ENCODE measurements around the gene NUP93. TPM values are rescaled to one million over a fixed set of nuclear protein-coding genes. Genes with fewer than 3 reads are reported as not detected.

NUP93 gene
- polyA plus RNA-seq, 1 donor (not counting 4 experiments of a cell fraction or from before 2014, with no cell fraction given): 74.1 TPM

GRCh38 chr16:56824804-56825203, 94.9 kb downstream of the NUP93 start:
- H4K20me1 ChIP-seq (ENCODE audit: control insufficient read depth, extremely low read depth, insufficient read depth, low read length): no peaks in the 10 kb centered on the region
- TF ChIP-seq, protein P1, sequence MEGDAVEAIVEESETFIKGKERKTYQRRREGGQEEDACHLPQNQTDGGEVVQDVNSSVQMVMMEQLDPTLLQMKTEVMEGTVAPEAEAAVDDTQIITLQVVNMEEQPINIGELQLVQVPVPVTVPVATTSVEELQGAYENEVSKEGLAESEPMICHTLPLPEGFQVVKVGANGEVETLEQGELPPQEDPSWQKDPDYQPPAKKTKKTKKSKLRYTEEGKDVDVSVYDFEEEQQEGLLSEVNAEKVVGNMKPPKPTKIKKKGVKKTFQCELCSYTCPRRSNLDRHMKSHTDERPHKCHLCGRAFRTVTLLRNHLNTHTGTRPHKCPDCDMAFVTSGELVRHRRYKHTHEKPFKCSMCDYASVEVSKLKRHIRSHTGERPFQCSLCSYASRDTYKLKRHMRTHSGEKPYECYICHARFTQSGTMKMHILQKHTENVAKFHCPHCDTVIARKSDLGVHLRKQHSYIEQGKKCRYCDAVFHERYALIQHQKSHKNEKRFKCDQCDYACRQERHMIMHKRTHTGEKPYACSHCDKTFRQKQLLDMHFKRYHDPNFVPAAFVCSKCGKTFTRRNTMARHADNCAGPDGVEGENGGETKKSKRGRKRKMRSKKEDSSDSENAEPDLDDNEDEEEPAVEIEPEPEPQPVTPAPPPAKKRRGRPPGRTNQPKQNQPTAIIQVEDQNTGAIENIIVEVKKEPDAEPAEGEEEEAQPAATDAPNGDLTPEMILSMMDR (optimal IDR thresholded peaks at IDR 0.05 in 1 of 3, IDR thresholded peaks at IDR 0.05 in 1 of 3, conservative IDR thresholded peaks at IDR 0.05 in 1 of 3; ENCODE audit: extremely low read depth in 1 of 3, insufficient read depth in 2 of 3, low read length in 3 of 3): no peak
- TF ChIP-seq EZH2 (IDR thresholded peaks at IDR 0.05; ENCODE audit: low read length): no peak
- no peak overlapping the region for H3K4me2 ChIP-seq (ENCODE audit: control insufficient read depth, extremely low read depth, insufficient read depth, low read depth, low read length)
- no peaks in the 10 kb centered on the region for H3K9me1 ChIP-seq (ENCODE audit: control insufficient read depth, extremely low read depth, insufficient read depth, low read length)
- no peaks in the 10 kb centered on the region for H3K27me3 ChIP-seq (ENCODE audit: control insufficient read depth, extremely low read depth, insufficient read depth, low read length)
- H2AFZ ChIP-seq (ENCODE audit: control insufficient read depth, low read length): no peak overlapping the region
- no peak for FAIRE-seq
- dilution Hi-C loops (cut with MboI; ENCODE audit: extremely low pct_ligation_motif_present, low sequenced_read_pairs): no loop called here
- no peak for DNase-seq (ENCODE audit: low read depth, low spot score)
- H3K27ac ChIP-seq (ENCODE audit: control insufficient read depth, insufficient read depth, low read length): no peak overlapping the region
- peaks cover 18 to 43% of the 10 kb centered on the region in 2 experiments for H3K36me3 ChIP-seq (ENCODE audit: control insufficient read depth in 2 of 2, extremely low read depth in 1 of 2, insufficient read depth in 2 of 2, low read length in 2 of 2)
- no peaks in the 10 kb centered on the region for H3K4me1 ChIP-seq (ENCODE audit: control insufficient read depth, extremely low read depth, insufficient read depth, low read length)
- H3K9me3 ChIP-seq (ENCODE audit: control insufficient read depth, low read depth, low read length): no peaks in the 10 kb centered on the region
- H3K79me2 ChIP-seq (ENCODE audit: control insufficient read depth, insufficient read depth, low read length): no peaks in the 10 kb centered on the region
- H3K9ac ChIP-seq (ENCODE audit: control insufficient read depth, extremely low read depth, insufficient read depth, low read length): no peak overlapping the region
- H3K4me3 ChIP-seq (ENCODE audit: control insufficient read depth in 2 of 3, extremely low read depth in 1 of 3, insufficient read depth in 2 of 3, low read depth in 1 of 3, low read length in 3 of 3): no peak overlapping the region

GRCh38 chr16:56825826-56826225, 95.9 kb downstream of the NUP93 start:
- no peak for DNase-seq (ENCODE audit: low read depth, low spot score)
- dilution Hi-C loops (cut with MboI; ENCODE audit: extremely low pct_ligation_motif_present, low sequenced_read_pairs): no loop called here
- no peak for FAIRE-seq
- no peaks in the 10 kb centered on the region for H4K20me1 ChIP-seq (ENCODE audit: control insufficient read depth, extremely low read depth, insufficient read depth, low read length)
- H2AFZ ChIP-seq (ENCODE audit: control insufficient read depth, low read length): no peak overlapping the region
- no peak overlapping the region for H3K27ac ChIP-seq (ENCODE audit: control insufficient read depth, insufficient read depth, low read length)
- TF ChIP-seq, protein P1 (optimal IDR thresholded peaks at IDR 0.05 in 1 of 3, IDR thresholded peaks at IDR 0.05 in 1 of 3, conservative IDR thresholded peaks at IDR 0.05 in 1 of 3; ENCODE audit: extremely low read depth in 1 of 3, insufficient read depth in 2 of 3, low read length in 3 of 3): no peak
- TF ChIP-seq EZH2 (IDR thresholded peaks at IDR 0.05; ENCODE audit: low read length): no peak
- no peaks in the 10 kb centered on the region for H3K9me1 ChIP-seq (ENCODE audit: control insufficient read depth, extremely low read depth, insufficient read depth, low read length)
- no peaks in the 10 kb centered on the region for H3K9me3 ChIP-seq (ENCODE audit: control insufficient read depth, low read depth, low read length)
- H3K4me2 ChIP-seq (ENCODE audit: control insufficient read depth, extremely low read depth, insufficient read depth, low read depth, low read length): no peak overlapping the region
- no peak overlapping the region for H3K4me3 ChIP-seq (ENCODE audit: control insufficient read depth in 2 of 3, extremely low read depth in 1 of 3, insufficient read depth in 2 of 3, low read depth in 1 of 3, low read length in 3 of 3)
- H3K9ac ChIP-seq (ENCODE audit: control insufficient read depth, extremely low read depth, insufficient read depth, low read length): no peak overlapping the region
- H3K27me3 ChIP-seq (ENCODE audit: control insufficient read depth, extremely low read depth, insufficient read depth, low read length): no peaks in the 10 kb centered on the region
- peaks cover 21 to 46% of the 10 kb centered on the region in 2 experiments for H3K36me3 ChIP-seq (ENCODE audit: control insufficient read depth in 2 of 2, extremely low read depth in 1 of 2, insufficient read depth in 2 of 2, low read length in 2 of 2)
- H3K4me1 ChIP-seq (ENCODE audit: control insufficient read depth, extremely low read depth, insufficient read depth, low read length): no peaks in the 10 kb centered on the region
- H3K79me2 ChIP-seq (ENCODE audit: control insufficient read depth, insufficient read depth, low read length): no peaks in the 10 kb centered on the region

Measured in keratinocyte (primary cell).